ENCODE data around the gene SLC9A9. TPM values are rescaled to one million over a fixed set of nuclear protein-coding genes. Genes with fewer than 3 reads are reported as not detected.

SLC9A9 gene
- total RNA-seq, 2 donors from 2014 or later: 23.6 to 31.0 TPM

GRCh38 chr3:143604402-143605185, 243.7 kb downstream of the SLC9A9 start:
- Histone ChIP-seq H3K27me3 (replicated peaks; ENCODE audit: insufficient read depth) (no peaks in the 10 kb centered on the region), H3K4me1 (replicated peaks) (no peaks in the 10 kb centered on the region), H3K27ac (no peak overlapping the region), H3K4me3 (no peak overlapping the region), H3K36me3 (no peaks in the 10 kb centered on the region), H3K9me3 (no peaks in the 10 kb centered on the region)
- 46% methylated on average over 5 of the region's 5 CpGs for WGBS
- no peak for DNase-seq (ENCODE audit: low spot score)
- intact Hi-C loops (cut with DNase I): loop anchor here (5.0 kb wide), 1 partner anchor 38 kb away; no protein-coding TSS in a partner anchor
- TF ChIP-seq POLR2AphosphoS5 (IDR thresholded peaks at IDR 0.05) (no peak), POLR2A (IDR thresholded peaks at IDR 0.05) (no peak), CTCF (IDR thresholded peaks at IDR 0.05) (no peak)

GRCh38 chr3:143603774-143604173, 244.5 kb downstream of the SLC9A9 start:
- no peak for DNase-seq (ENCODE audit: low spot score)
- Histone ChIP-seq H3K36me3 (no peaks in the 10 kb centered on the region), H3K4me1 (replicated peaks) (no peaks in the 10 kb centered on the region), H3K4me3 (no peak overlapping the region), H3K27ac (no peak overlapping the region), H3K9me3 (no peaks in the 10 kb centered on the region), H3K27me3 (replicated peaks; ENCODE audit: insufficient read depth) (no peaks in the 10 kb centered on the region)
- intact Hi-C loops (cut with DNase I): loop anchor here (5.0 kb wide), 1 partner anchor 39 kb away; no protein-coding TSS in a partner anchor
- 77% methylated on average over 5 of the region's 5 CpGs for WGBS
- no peak for TF ChIP-seq POLR2A (IDR thresholded peaks at IDR 0.05)
- TF ChIP-seq CTCF (IDR thresholded peaks at IDR 0.05): no peak
- TF ChIP-seq POLR2AphosphoS5 (IDR thresholded peaks at IDR 0.05): no peak

GRCh38 chr3:143601723-143602484, 246.4 kb downstream of the SLC9A9 start:
- Histone ChIP-seq H3K4me3 (no peak overlapping the region), H3K4me1 (replicated peaks) (no peaks in the 10 kb centered on the region), H3K9me3 (no peaks in the 10 kb centered on the region), H3K36me3 (no peaks in the 10 kb centered on the region), H3K27me3 (replicated peaks; ENCODE audit: insufficient read depth) (no peaks in the 10 kb centered on the region), H3K27ac (no peak overlapping the region)
- intact Hi-C loops (cut with DNase I): loop anchor here (5.0 kb wide), 1 partner anchor 40 kb away; no protein-coding TSS in a partner anchor
- DNase-seq (ENCODE audit: low spot score): peak; percentile 86
- 11% methylated on average over 6 of the region's 6 CpGs for WGBS
- TF ChIP-seq POLR2AphosphoS5 (IDR thresholded peaks at IDR 0.05): peak; percentile 74
- TF ChIP-seq POLR2A (IDR thresholded peaks at IDR 0.05): no peak
- TF ChIP-seq CTCF (IDR thresholded peaks at IDR 0.05): peak in 1 of 4 experiments; percentile 5

GRCh38 chr3:143600756-143601718, 247.2 kb downstream of the SLC9A9 start:
- Histone ChIP-seq H3K4me1 (replicated peaks) (no peaks in the 10 kb centered on the region), H3K36me3 (no peaks in the 10 kb centered on the region), H3K9me3 (no peaks in the 10 kb centered on the region), H3K4me3 (no peak overlapping the region), H3K27ac (no peak overlapping the region), H3K27me3 (replicated peaks; ENCODE audit: insufficient read depth) (no peaks in the 10 kb centered on the region)
- TF ChIP-seq CTCF (IDR thresholded peaks at IDR 0.05) (no peak), POLR2AphosphoS5 (IDR thresholded peaks at IDR 0.05) (no peak), POLR2A (IDR thresholded peaks at IDR 0.05) (no peak)
- intact Hi-C loops (cut with DNase I): loop anchor here (5.0 kb wide), 1 partner anchor 41 kb away; no protein-coding TSS in a partner anchor
- WGBS: 47% methylated on average over 4 of the region's 4 CpGs
- no peak for DNase-seq (ENCODE audit: low spot score)

All from prostate gland (tissue), 2 donors.